Upper lobe of left lung (tissue), 6 donors: ENCODE data around the gene PRR14. TPM values are rescaled to one million over a fixed set of nuclear protein-coding genes. Genes with fewer than 3 reads are reported as not detected.

Experiments
- ATAC-seq, 2 donors: fragments of 200-7000 bp; cut with Tn5 transposase; one replicate each; pipeline ENCODE4 v1.9.1; 2022; ENCODE audit warnings: mild to moderate bottlenecking in 2 of 2, moderate library complexity in 2 of 2; ENCODE audit not compliant: low FRiP score in 2 of 2
- DNase-seq, 2 donors: peaks; one replicate each; pipeline ENCODE4 v3.0.0-alpha.2; 2019 to 2020
- H3K27ac ChIP-seq, 4 donors: fragments of 200-600 bp; sonication (generic); one replicate each; pipeline ENCODE4 v1.5.1; 2016 to 2019
- H3K27me3 ChIP-seq, 4 donors: fragments of 200-600 bp; sonication (generic); one replicate each; pipeline ENCODE4 v1.5.1; 2017 to 2019
- H3K36me3 ChIP-seq, 4 donors: fragments of 200-600 bp; sonication (generic); one replicate each; pipeline ENCODE4 v1.5.1; 2016 to 2019
- H3K4me1 ChIP-seq, 4 donors: fragments of 200-600 bp; sonication (generic); one replicate each; pipeline ENCODE4 v1.5.1; 2018 to 2019
- H3K4me3 ChIP-seq, 4 donors: fragments of 200-600 bp; sonication (generic); one replicate each; pipeline ENCODE4 v1.5.1; 2017 to 2019; ENCODE audit warnings: mild to moderate bottlenecking in 2 of 4, moderate library complexity in 1 of 4
- H3K9me3 ChIP-seq, 4 donors: fragments of 200-600 bp; sonication (generic); one replicate each; pipeline ENCODE4 v1.5.1; 2018 to 2019
- EP300 ChIP-seq, 4 donors: sonication (generic); formaldehyde crosslinking; IDR thresholded peaks; one replicate each; pipeline ENCODE4 v1.5.1; 2017; ENCODE audit warnings: antibody characterized with exemption in 4 of 4, control low read depth in 2 of 4
- POLR2A ChIP-seq, 4 donors: fragments of 450-650 bp; IDR thresholded peaks; one replicate each; pipeline ENCODE4 v1.5.1; 2016 to 2017; ENCODE audit warnings: antibody characterized with exemption in 4 of 4, mild to moderate bottlenecking in 2 of 4
- POLR2AphosphoS5 ChIP-seq, 2 donors: sonication (generic); formaldehyde crosslinking; IDR thresholded peaks; one replicate each; pipeline ENCODE4 v1.5.1; 2017; ENCODE audit warnings: antibody characterized with exemption in 2 of 2
- WGBS, 2 donors: methylation state at CpG; one replicate each; pipeline ENCODE4 v1.1.5; 2017 to 2018; 5-methylcytosine and 5-hydroxymethylcytosine counted together
- total RNA-seq, 6 donors: library from RNA; depleted of rRNA in 4 of 6; stranded (reverse); fragments of >200 nt in 4 of 6; gene quantifications; one replicate each; pipeline versions ENCODE4 v1.1.0 to v1.2.1, GENCODE V29; 2016 to 2021
- TF ChIP-seq, protein P1 (sequence below), 6 experiments: fragments of 450-650 bp in 4 of 6; fragments of 200-600 bp in 2 of 6; sonication (generic) in 2 of 6; IDR thresholded peaks; one replicate each; pipeline ENCODE4 v1.5.1; 2016 to 2019; ENCODE audit warnings: antibody characterized with exemption in 6 of 6
- donor health status: DM: no; HTN: no; CAD: no; lungs with moderate emphysema.
- donor health status: DM: no; HTN: yes; CAD: no; lungs with severe emphysema.

Gene PRR14
- total RNA-seq, 6 donors from 2014 or later, result 34.5 to 160 (median 54.9) TPM

DNA sequence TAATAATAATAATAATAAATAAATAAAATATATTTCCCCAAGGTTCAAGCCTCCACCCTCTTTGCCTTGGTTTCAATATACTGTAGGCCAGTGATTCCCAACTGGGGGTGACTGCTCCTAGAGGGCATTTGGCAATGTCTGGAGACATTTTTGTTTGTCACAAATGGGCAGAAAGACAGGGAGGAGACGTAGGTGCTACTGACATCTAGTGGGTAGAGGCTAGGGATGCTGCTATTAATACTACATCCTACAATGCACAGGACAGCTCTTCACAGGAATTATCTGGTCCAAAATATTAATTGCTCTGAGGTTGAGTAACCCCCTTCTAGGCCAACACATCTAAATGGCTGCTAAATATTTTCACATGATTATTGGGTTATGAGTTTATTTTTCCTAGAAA is 12.8 kb upstream of the PRR14 start:
- H3K27ac ChIP-seq, result no peak overlapping the region
- TF ChIP-seq, protein P1, sequence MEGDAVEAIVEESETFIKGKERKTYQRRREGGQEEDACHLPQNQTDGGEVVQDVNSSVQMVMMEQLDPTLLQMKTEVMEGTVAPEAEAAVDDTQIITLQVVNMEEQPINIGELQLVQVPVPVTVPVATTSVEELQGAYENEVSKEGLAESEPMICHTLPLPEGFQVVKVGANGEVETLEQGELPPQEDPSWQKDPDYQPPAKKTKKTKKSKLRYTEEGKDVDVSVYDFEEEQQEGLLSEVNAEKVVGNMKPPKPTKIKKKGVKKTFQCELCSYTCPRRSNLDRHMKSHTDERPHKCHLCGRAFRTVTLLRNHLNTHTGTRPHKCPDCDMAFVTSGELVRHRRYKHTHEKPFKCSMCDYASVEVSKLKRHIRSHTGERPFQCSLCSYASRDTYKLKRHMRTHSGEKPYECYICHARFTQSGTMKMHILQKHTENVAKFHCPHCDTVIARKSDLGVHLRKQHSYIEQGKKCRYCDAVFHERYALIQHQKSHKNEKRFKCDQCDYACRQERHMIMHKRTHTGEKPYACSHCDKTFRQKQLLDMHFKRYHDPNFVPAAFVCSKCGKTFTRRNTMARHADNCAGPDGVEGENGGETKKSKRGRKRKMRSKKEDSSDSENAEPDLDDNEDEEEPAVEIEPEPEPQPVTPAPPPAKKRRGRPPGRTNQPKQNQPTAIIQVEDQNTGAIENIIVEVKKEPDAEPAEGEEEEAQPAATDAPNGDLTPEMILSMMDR (IDR thresholded peaks at IDR 0.05), result peak in 1 of 6 experiments; percentile 33
- no peak for TF ChIP-seq EP300 (IDR thresholded peaks at IDR 0.05)
- H3K4me1 ChIP-seq, result peaks cover 9 to 18% (median 13%) of the 10 kb centered on the region in 4 donors
- no peaks in the 10 kb centered on the region for H3K27me3 ChIP-seq
- no peaks in the 10 kb centered on the region for H3K9me3 ChIP-seq
- DNase-seq, result no peak
- WGBS, 2 donors, result 0% methylated on average over 1 of the region's 1 CpG
- ATAC-seq, result no peak
- no peak overlapping the region for H3K4me3 ChIP-seq
- no peaks in the 10 kb centered on the region for H3K36me3 ChIP-seq

GRCh38 chr16:30641378-30641982 is 9.3 kb upstream of the PRR14 start:
- 82 to 83% methylated on average over 3 of the region's 3 CpGs for WGBS, 2 donors
- Histone ChIP-seq H3K4me1 (no peaks in the 10 kb centered on the region), H3K4me3 (no peak overlapping the region), H3K27ac (no peak overlapping the region), H3K36me3 (no peaks in the 10 kb centered on the region), H3K27me3 (no peaks in the 10 kb centered on the region), H3K9me3 (no peaks in the 10 kb centered on the region)
- TF ChIP-seq POLR2A (IDR thresholded peaks at IDR 0.05) (no peak), POLR2AphosphoS5 (IDR thresholded peaks at IDR 0.05) (no peak), EP300 (IDR thresholded peaks at IDR 0.05) (no peak)
- TF ChIP-seq, protein P1 (IDR thresholded peaks at IDR 0.05), result no peak
- no peak for ATAC-seq
- DNase-seq, result no peak

DNA sequence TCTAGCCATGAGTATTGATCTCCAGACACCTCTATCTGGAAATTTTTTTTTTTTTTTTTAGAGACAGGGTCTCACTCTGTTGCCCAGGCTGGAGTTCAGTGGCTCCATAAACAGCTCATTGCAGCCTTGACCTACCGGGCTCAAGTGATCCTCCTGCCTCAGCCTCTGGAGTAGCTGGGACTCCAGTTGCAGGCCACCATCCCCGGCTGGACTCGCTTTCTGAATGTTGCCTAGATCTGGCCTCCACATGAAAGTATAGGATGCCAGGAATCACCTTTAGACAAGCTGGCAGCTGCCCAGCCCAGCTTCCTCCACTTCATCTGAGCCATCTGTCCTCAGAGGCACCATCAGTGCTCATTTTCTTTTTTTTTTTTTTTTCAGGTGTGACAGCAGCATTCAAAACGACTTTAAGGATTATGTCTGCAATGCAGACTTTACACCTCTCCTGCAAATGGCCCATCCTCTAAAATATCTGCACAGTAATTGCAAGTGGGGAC is 6.4 kb upstream of the PRR14 start:
- no peak overlapping the region for H3K4me3 ChIP-seq
- ATAC-seq, result no peak
- no peaks in the 10 kb centered on the region for H3K9me3 ChIP-seq
- H3K4me1 ChIP-seq, result peaks cover 0 to under 1% (median under 1%) of the 10 kb centered on the region in 4 donors
- DNase-seq, result no peak
- WGBS, 2 donors, result 71 to 73% methylated on average over 4 of the region's 4 CpGs
- H3K27me3 ChIP-seq, result no peaks in the 10 kb centered on the region
- H3K27ac ChIP-seq, result no peak overlapping the region
- TF ChIP-seq EP300 (IDR thresholded peaks at IDR 0.05) (no peak), POLR2AphosphoS5 (IDR thresholded peaks at IDR 0.05) (no peak), POLR2A (IDR thresholded peaks at IDR 0.05) (no peak)
- TF ChIP-seq, protein P1 (IDR thresholded peaks at IDR 0.05), result no peak
- no peaks in the 10 kb centered on the region for H3K36me3 ChIP-seq

DNA sequence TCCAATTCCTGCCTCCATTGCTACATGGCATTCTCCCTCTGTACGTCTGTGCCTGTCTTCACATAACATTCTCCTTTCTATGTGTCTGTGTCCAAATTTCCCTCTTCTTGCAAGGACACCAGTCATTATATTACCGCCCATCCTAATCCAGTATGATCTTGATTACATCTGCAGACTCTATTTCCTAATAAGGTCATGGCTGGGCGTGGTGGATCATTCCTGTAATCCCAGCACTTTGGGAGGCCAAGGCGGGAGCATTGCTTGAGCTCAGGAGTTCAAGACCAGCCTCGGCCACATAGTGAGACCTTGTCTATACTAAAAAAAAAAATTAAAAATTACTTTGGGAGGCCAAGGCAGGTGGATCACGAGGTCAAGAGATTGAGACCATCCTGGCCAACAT is 5.0 kb upstream of the PRR14 start:
- H3K9me3 ChIP-seq, result no peaks in the 10 kb centered on the region
- ATAC-seq, result no peak
- H3K4me3 ChIP-seq, result no peak overlapping the region
- H3K4me1 ChIP-seq, result peaks cover 4 to 9% (median 5%) of the 10 kb centered on the region in 4 donors
- H3K27ac ChIP-seq, result no peak overlapping the region
- TF ChIP-seq EP300 (IDR thresholded peaks at IDR 0.05), result no peak
- TF ChIP-seq POLR2AphosphoS5 (IDR thresholded peaks at IDR 0.05), result no peak
- no peaks in the 10 kb centered on the region for H3K27me3 ChIP-seq
- DNase-seq, result no peak
- no peaks in the 10 kb centered on the region for H3K36me3 ChIP-seq
- WGBS, 2 donors, result 65 to 77% methylated on average over 6 of the region's 6 CpGs

GRCh38 chr16:30647274-30647571 is 3.5 kb upstream of the PRR14 start:
- H3K36me3 ChIP-seq, result peaks cover 0 to under 1% (median 0%) of the 10 kb centered on the region in 4 donors
- no peak overlapping the region for H3K4me3 ChIP-seq
- H3K9me3 ChIP-seq, result no peaks in the 10 kb centered on the region
- WGBS, 2 donors, result 55 to 100% methylated on average over 1 of the region's 1 CpG
- no peak overlapping the region for H3K27ac ChIP-seq
- no peak for DNase-seq
- no peak for ATAC-seq
- H3K27me3 ChIP-seq, result no peaks in the 10 kb centered on the region
- H3K4me1 ChIP-seq, result peaks cover 7 to 17% (median 11%) of the 10 kb centered on the region in 4 donors
- TF ChIP-seq, protein P1 (IDR thresholded peaks at IDR 0.05), result no peak
- no peak for TF ChIP-seq POLR2AphosphoS5 (IDR thresholded peaks at IDR 0.05)
- no peak for TF ChIP-seq POLR2A (IDR thresholded peaks at IDR 0.05)
- no peak for TF ChIP-seq EP300 (IDR thresholded peaks at IDR 0.05)
